Glutamatergic neuron (in vitro differentiated cells): Measurements from ENCODE around the gene RUFY3. TPM values are rescaled to one million over a fixed set of nuclear protein-coding genes. Genes with fewer than 3 reads are reported as not detected.

ENCODE experiments used
- DNase-seq: peaks from one replicate; pipeline ENCODE4 v3.0.0; 2022
- H3K27ac Mint-ChIP-seq: one replicate; pipeline ENCODE4 v1.8.0; 2020; ENCODE audit warnings: mild to moderate bottlenecking, mixed read lengths, inconsistent platforms; ENCODE audit not compliant: unreplicated experiment
- H3K27me3 Mint-ChIP-seq: one replicate; pipeline ENCODE4 v1.8.0; 2020; ENCODE audit warnings: mild to moderate bottlenecking, moderate library complexity, mixed read lengths, inconsistent platforms; ENCODE audit not compliant: unreplicated experiment
- H3K36me3 Mint-ChIP-seq: one replicate; pipeline ENCODE4 v1.8.0; 2020; ENCODE audit warnings: mild to moderate bottlenecking, mixed read lengths, inconsistent platforms; ENCODE audit not compliant: unreplicated experiment
- H3K4me1 Mint-ChIP-seq: one replicate; pipeline ENCODE4 v1.8.0; 2020; ENCODE audit warnings: mild to moderate bottlenecking, low read depth, mixed read lengths, inconsistent platforms; ENCODE audit not compliant: unreplicated experiment
- H3K4me3 Mint-ChIP-seq: one replicate; pipeline ENCODE4 v1.8.0; 2020; ENCODE audit warnings: mild to moderate bottlenecking, mixed read lengths, inconsistent platforms; ENCODE audit not compliant: unreplicated experiment
- H3K9me3 Mint-ChIP-seq: one replicate; pipeline ENCODE4 v1.8.0; 2020; ENCODE audit warnings: mild to moderate bottlenecking, moderate library complexity, mixed read lengths, inconsistent platforms; ENCODE audit not compliant: unreplicated experiment
- CTCF ChIP-seq: fragments of 200-600 bp; sonication (generic); IDR thresholded peaks from one replicate; pipeline ENCODE4 v1.5.0; 2021; ENCODE audit not compliant: partially characterized antibody, unreplicated experiment
- total RNA-seq: library from RNA; stranded (reverse); fragmentation: NEBNext Ultra II Directional; extraction: Animal tissue kit (Norgen Biotek cat#: 25700); gene quantifications from one replicate; pipeline ENCODE4 v1.2.1, GENCODE V29; 2021; ENCODE audit not compliant: unreplicated experiment

Gene RUFY3
- total RNA-seq, 1 donor from 2014 or later, result 291 TPM

DNA sequence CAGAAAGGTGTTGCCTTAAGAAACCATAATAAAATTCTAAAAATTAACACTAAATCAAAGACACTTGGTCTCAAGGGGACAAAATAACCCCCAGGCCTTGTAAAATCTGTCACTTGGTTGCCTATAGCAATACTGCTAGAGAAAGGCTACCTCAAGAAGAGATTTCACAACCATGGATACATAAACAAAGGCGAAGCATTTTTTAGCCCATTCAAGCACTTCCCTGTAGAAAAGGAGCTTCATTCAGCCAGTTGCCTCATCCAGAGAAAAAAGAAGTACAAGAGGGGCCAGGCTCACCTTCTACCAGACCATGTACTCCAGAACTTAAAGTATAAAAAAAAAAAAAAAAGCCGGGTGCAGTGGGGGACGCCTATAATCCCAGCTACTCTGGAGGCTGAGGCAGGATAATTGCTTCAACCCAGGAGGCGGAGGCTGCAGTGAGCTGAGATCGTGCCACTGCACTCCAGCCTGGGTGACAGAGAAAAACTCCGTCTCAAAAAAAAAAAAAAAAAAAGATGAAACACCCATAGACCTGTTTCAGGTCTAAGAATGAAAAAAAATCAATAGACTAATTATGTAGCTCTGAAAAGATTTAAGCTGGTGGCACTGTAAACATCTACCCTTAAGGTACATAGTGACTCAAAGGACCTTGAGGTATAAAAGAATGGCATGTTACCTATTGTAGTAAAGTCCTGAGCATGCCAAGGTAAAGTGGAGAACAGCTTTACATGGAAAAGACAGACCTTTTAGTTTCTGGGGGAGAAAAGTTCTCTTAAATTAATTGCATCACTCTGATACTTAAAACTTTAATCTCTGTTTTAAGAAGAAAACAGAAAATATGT is 18.0 kb downstream of the RUFY3 start:
- peaks cover 20% of the 10 kb centered on the region for H3K4me1 Mint-ChIP-seq

DNA sequence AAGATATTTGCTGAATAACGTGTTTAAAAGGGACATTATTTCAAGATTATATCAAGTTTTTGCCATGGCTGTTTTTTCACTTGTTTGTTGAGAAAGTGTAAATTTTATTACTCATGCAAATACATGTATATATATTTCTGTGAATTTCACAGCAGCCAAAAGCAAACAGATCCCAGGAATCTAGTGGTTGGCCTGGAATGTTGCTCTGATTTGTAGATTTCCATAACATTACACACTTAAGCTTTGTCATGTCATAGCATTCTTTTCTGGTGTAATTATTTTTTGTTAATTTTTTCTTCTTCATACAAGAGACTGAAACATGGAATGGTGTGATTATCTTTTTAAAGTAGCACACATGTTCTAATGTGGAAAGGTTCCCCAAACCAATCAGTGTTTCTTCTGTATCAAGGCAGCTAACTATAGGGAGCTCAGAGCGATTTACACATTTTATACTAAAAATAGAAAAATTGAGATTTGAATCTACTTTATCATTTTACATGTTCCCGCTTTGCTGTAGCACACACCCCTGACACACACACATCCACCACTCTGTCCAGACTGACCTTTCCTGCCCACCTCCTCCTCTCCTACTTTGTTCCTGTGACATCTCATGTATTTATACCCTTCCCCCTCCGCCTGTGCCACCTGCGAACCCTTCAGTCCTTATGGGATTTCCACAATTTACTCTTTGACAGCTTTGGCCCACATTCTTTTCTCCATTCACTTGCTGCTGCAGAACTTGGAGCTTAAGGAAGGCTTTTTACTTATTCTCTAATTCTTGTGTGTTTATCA is 20.3 kb downstream of the RUFY3 start:
- H3K36me3 Mint-ChIP-seq, result no peaks in the 10 kb centered on the region
- H3K27ac Mint-ChIP-seq, result no peak overlapping the region
- H3K27me3 Mint-ChIP-seq, result no peaks in the 10 kb centered on the region
- H3K4me3 Mint-ChIP-seq, result no peak overlapping the region
- DNase-seq, result no peak
- TF ChIP-seq CTCF, result no peak
- no peaks in the 10 kb centered on the region for H3K9me3 Mint-ChIP-seq
- H3K4me1 Mint-ChIP-seq, result peaks cover 20% of the 10 kb centered on the region

More for the DNA sequence above, 18.0 kb downstream of the RUFY3 start:
- no peaks in the 10 kb centered on the region for H3K9me3 Mint-ChIP-seq
- no peak for TF ChIP-seq CTCF
- no peaks in the 10 kb centered on the region for H3K36me3 Mint-ChIP-seq
- no peak for DNase-seq
- H3K27ac Mint-ChIP-seq, result no peak overlapping the region
- H3K4me3 Mint-ChIP-seq, result no peak overlapping the region
- no peaks in the 10 kb centered on the region for H3K27me3 Mint-ChIP-seq

DNA sequence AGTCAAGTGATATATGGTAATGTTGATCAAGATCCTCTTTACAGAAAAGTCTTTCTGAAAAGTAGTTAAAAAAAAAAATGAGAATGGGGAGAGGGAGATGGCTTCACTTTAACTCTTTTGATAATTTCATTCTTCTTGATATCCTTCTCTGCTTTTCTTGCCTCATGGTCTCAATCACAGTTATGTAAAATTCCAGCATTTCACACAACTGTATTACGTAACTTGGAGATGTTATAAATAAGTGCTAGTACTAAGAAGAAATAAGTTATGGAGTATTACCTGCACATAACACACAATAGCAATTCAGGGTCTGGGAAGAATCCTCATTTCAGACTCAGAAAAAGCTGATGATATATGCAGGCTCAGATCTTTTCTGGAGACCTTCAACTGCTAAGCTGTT is 22.0 kb downstream of the RUFY3 start:
- no peaks in the 10 kb centered on the region for H3K36me3 Mint-ChIP-seq
- peaks cover 2% of the 10 kb centered on the region for H3K9me3 Mint-ChIP-seq
- no peak overlapping the region for H3K27ac Mint-ChIP-seq
- TF ChIP-seq CTCF, result no peak
- H3K27me3 Mint-ChIP-seq, result no peaks in the 10 kb centered on the region
- peaks cover 19% of the 10 kb centered on the region for H3K4me1 Mint-ChIP-seq
- no peak overlapping the region for H3K4me3 Mint-ChIP-seq
- no peak for DNase-seq

GRCh38 chr4:70746179-70746839 is 24.5 kb downstream of the RUFY3 start:
- H3K27me3 Mint-ChIP-seq, result no peaks in the 10 kb centered on the region
- no peak for DNase-seq
- peaks cover 2% of the 10 kb centered on the region for H3K9me3 Mint-ChIP-seq
- H3K27ac Mint-ChIP-seq, result no peak overlapping the region
- no peak overlapping the region for H3K4me3 Mint-ChIP-seq
- H3K36me3 Mint-ChIP-seq, result no peaks in the 10 kb centered on the region
- no peak for TF ChIP-seq CTCF
- H3K4me1 Mint-ChIP-seq, result peaks cover 10% of the 10 kb centered on the region
